Ovary (tissue), 9 donors: ENCODE measurements around the gene SFT2D1. TPM values are rescaled to one million over a fixed set of nuclear protein-coding genes. Genes with fewer than 3 reads are reported as not detected.

Experiments used
- DNase-seq, 5 donors: peaks; one replicate each; pipeline ENCODE4 v3.0.0-alpha.2; 2019 to 2020
- H3K27ac ChIP-seq, 2 donors: fragments of 200-600 bp; one replicate each; pipeline versions ENCODE4 v1.5.1 to v1.8.0; 2019 to 2022
- H3K27me3 ChIP-seq: fragments of 200-600 bp; one replicate; pipeline ENCODE4 v1.8.0; 2022
- H3K36me3 ChIP-seq: fragments of 200-600 bp; sonication (generic); one replicate; pipeline ENCODE4 v1.5.1; 2019
- H3K4me1 ChIP-seq: one replicate; pipeline ENCODE4 v1.8.1; 2013; ENCODE audit warnings: mild to moderate bottlenecking, moderate library complexity; ENCODE audit not compliant: insufficient read depth
- H3K4me3 ChIP-seq: fragments of 200-600 bp; sonication (generic); one replicate; pipeline ENCODE4 v1.5.1; 2017
- H3K9me3 ChIP-seq, 2 donors: fragments of 200-600 bp in 1 of 2; sonication (generic) in 1 of 2; one replicate each; pipeline versions ENCODE4 v1.5.1 to v1.8.1; 2013 to 2019; ENCODE audit warnings: mild to moderate bottlenecking in 1 of 2, moderate library complexity in 1 of 2
- EP300 ChIP-seq: sonication (generic); formaldehyde crosslinking; IDR thresholded peaks from one replicate; pipeline ENCODE4 v1.6.1; 2017; ENCODE audit warnings: antibody characterized with exemption
- POLR2A ChIP-seq: fragments of 450-650 bp; IDR thresholded peaks from one replicate; pipeline ENCODE4 v1.6.1; 2017; ENCODE audit warnings: antibody characterized with exemption, mild to moderate bottlenecking, moderate library complexity
- WGBS, 3 donors: extraction: QIAGEN DNeasy Blood & Tissue Kit in 1 of 3; methylation state at CpG; one replicate each; pipeline versions ENCODE4 v1.1.5 to v1.1.7; 2013 to 2017; 5-methylcytosine and 5-hydroxymethylcytosine counted together
- intact Hi-C, 4 donors: fragments of 100-400 bp; cut with DNase I; formaldehyde crosslinking; loops; one replicate each; pipeline versions ENCODE4 v1.11.0 to v1.15.1; 2022 to 2023
- polyA plus RNA-seq, 2 donors: library from polyadenylated mRNA; stranded (reverse); fragments of 200-250 nt in 1 of 2; fragments of 350-450 nt in 1 of 2; fragmentation: Illumina TruSeq in 1 of 2; extraction: RNeasy Lipid Tissue Mini Kit (QIAGEN cat#74804) in 1 of 2; gene quantifications; one replicate each; pipeline ENCODE4 v1.2.3, GENCODE V29; 2013 to 2014
- total RNA-seq, 7 donors: library from RNA; depleted of rRNA in 2 of 7; stranded (reverse); fragments of >200 nt in 2 of 7; fragmentation: NEBNext Ultra II Directional in 3 of 7; extraction: Animal tissue kit (Norgen Biotek cat#: 25700) in 3 of 7; gene quantifications; one replicate each; pipeline versions ENCODE4 v1.1.0 to v1.2.4, GENCODE V29; 2016 to 2023
- TF ChIP-seq, protein P1 (sequence below), 3 donors: fragments of 450-650 bp in 2 of 3; fragments of 200-600 bp in 1 of 3; IDR thresholded peaks; one replicate each; pipeline versions ENCODE4 v1.5.1 to v1.8.0; 2016 to 2022; ENCODE audit warnings: antibody characterized with exemption in 3 of 3, mild to moderate bottlenecking in 1 of 3
- donor health status: DM: no; HTN: no; CAD: no; lungs with moderate emphysema.
- donor health status: DM: no; HTN: no; CAD: no.
- donor health status: Bipolar disorder and iron deficiency.
- donor health status: DM: yes; HTN: yes; CAD: no.
- donor health status: DM: no; HTN: no; CAD: no.
- donor health status: DM: yes; HTN: yes; CAD: no.

SFT2D1 gene
- total and polyA plus RNA-seq, 9 donors, result 25.9 to 50.3 (median 34.4) TPM

- Histone ChIP-seq H3K4me1 (no peaks in the 10 kb centered on the region), H3K4me3 (peak overlapping the region; percentile 93), H3K9me3 (no peaks in the 10 kb centered on the region), H3K27ac (peak overlapping the region; percentile 53 to 91), H3K36me3 (no peaks in the 10 kb centered on the region), H3K27me3 (no peaks in the 10 kb centered on the region)
- TF ChIP-seq, protein P1, sequence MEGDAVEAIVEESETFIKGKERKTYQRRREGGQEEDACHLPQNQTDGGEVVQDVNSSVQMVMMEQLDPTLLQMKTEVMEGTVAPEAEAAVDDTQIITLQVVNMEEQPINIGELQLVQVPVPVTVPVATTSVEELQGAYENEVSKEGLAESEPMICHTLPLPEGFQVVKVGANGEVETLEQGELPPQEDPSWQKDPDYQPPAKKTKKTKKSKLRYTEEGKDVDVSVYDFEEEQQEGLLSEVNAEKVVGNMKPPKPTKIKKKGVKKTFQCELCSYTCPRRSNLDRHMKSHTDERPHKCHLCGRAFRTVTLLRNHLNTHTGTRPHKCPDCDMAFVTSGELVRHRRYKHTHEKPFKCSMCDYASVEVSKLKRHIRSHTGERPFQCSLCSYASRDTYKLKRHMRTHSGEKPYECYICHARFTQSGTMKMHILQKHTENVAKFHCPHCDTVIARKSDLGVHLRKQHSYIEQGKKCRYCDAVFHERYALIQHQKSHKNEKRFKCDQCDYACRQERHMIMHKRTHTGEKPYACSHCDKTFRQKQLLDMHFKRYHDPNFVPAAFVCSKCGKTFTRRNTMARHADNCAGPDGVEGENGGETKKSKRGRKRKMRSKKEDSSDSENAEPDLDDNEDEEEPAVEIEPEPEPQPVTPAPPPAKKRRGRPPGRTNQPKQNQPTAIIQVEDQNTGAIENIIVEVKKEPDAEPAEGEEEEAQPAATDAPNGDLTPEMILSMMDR (IDR thresholded peaks at IDR 0.05), result no peak
- TF ChIP-seq EP300, result no peak
- no peak for TF ChIP-seq POLR2A
- intact Hi-C loops, result loop anchor here in 1 of 4 donors (5.0 kb wide), 1 partner anchor 40 kb away; the partner anchor contains the start of gene SFT2D1
- DNase-seq, result peak in 1 of 5 donors; percentile 29
- whole genome bisulfite sequencing, 3 donors, result 0 to 1% (median 0%) methylated on average over 38 to 46 of the region's 46 CpGs
These were observed 40.2 kb upstream of the SFT2D1 start for GRCh38 chr6:166382500-166382932.

GRCh38 chr6:166381733-166382499, 39.6 kb upstream of the SFT2D1 start:
- H3K36me3 ChIP-seq, result no peaks in the 10 kb centered on the region
- peak; percentile 32 to 70 (median 59) for DNase-seq
- TF ChIP-seq, protein P1 (IDR thresholded peaks at IDR 0.05), result peak in 2 of 3 donors; percentile 18 to 54
- TF ChIP-seq POLR2A (no peak), EP300 (no peak)
- H3K27me3 ChIP-seq, result no peaks in the 10 kb centered on the region
- intact Hi-C loops, result loop anchor here in 1 of 4 donors (5.0 kb wide), 1 partner anchor 40 kb away; the partner anchor contains the start of gene SFT2D1
- peak overlapping the region; percentile 53 to 91 for H3K27ac ChIP-seq
- 0 to 1% (median 1%) methylated on average over 47 to 49 of the region's 49 CpGs for WGBS, 3 donors
- H3K4me3 ChIP-seq, result peak overlapping the region; percentile 93
- no peaks in the 10 kb centered on the region for H3K4me1 ChIP-seq
- H3K9me3 ChIP-seq, result no peaks in the 10 kb centered on the region

- intact Hi-C loops, result loop anchor here in 1 of 4 donors (5.0 kb wide), 1 partner anchor 39 kb away; the partner anchor contains the start of gene SFT2D1
- H3K27me3 ChIP-seq, result no peaks in the 10 kb centered on the region
- no peaks in the 10 kb centered on the region for H3K9me3 ChIP-seq
- no peak for DNase-seq
- WGBS, 3 donors, result 20 to 30% (median 25%) methylated on average over 6 of the region's 6 CpGs
- H3K36me3 ChIP-seq, result no peaks in the 10 kb centered on the region
- TF ChIP-seq, protein P1 (IDR thresholded peaks at IDR 0.05), result no peak
- TF ChIP-seq POLR2A (no peak), EP300 (no peak)
- H3K4me3 ChIP-seq, result peak overlapping the region; percentile 93
- no peaks in the 10 kb centered on the region for H3K4me1 ChIP-seq
- no peak overlapping the region for H3K27ac ChIP-seq
These were observed 39.0 kb upstream of the SFT2D1 start for GRCh38 chr6:166381381-166381732.

- Histone ChIP-seq H3K36me3 (no peaks in the 10 kb centered on the region), H3K27me3 (no peaks in the 10 kb centered on the region), H3K4me3 (no peak overlapping the region), H3K4me1 (no peaks in the 10 kb centered on the region), H3K9me3 (no peaks in the 10 kb centered on the region), H3K27ac (no peak overlapping the region)
- intact Hi-C loops, result loop anchor here in 1 of 4 donors (5.0 kb wide), 1 partner anchor 37 kb away; the partner anchor contains the start of gene SFT2D1
- WGBS, 3 donors, result 46 to 61% (median 53%) methylated on average over 4 of the region's 4 CpGs
- TF ChIP-seq, protein P1 (IDR thresholded peaks at IDR 0.05), result no peak
- no peak for DNase-seq
These were observed 37.5 kb upstream of the SFT2D1 start for GRCh38 chr6:166379800-166380199.
